Adipose tissue (tissue), 3 donors: ENCODE data around the gene DCUN1D3. TPM values are rescaled to one million over a fixed set of nuclear protein-coding genes. Genes with fewer than 3 reads are reported as not detected.
"Not testable (repeated sequence)": the region's sequence is repeated elsewhere in the genome, so short reads cannot be mapped to it uniquely, and the experiment has no call there.

Experiments used
- H3K27ac ChIP-seq: one replicate; pipeline ENCODE4 v1.5.1; 2013; ENCODE audit warnings: low read depth, low read length
- whole genome bisulfite sequencing, 3 donors: extraction: QIAGEN DNeasy Blood & Tissue Kit; methylation state at CpG; one replicate each; pipeline ENCODE4 v1.1.7; 2013; 5-methylcytosine and 5-hydroxymethylcytosine counted together
- polyA plus RNA-seq, 3 donors: library from polyadenylated mRNA; stranded (reverse); fragments of 200-250 nt; gene quantifications; one replicate each; pipeline ENCODE4 v1.2.3, GENCODE V29; 2013
- donor health status: healthy with polysubstance abuse.
- donor health status: Bipolar disorder and iron deficiency.
- donor health status: healthy.

DCUN1D3 gene, protein sequence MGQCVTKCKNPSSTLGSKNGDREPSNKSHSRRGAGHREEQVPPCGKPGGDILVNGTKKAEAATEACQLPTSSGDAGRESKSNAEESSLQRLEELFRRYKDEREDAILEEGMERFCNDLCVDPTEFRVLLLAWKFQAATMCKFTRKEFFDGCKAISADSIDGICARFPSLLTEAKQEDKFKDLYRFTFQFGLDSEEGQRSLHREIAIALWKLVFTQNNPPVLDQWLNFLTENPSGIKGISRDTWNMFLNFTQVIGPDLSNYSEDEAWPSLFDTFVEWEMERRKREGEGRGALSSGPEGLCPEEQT
- polyA plus RNA-seq: 10 to 100 TPM in 2 of 3 donors, 1 to 10 TPM in 1; 2.0 to 18.3 (median 18.3) TPM

DNA sequence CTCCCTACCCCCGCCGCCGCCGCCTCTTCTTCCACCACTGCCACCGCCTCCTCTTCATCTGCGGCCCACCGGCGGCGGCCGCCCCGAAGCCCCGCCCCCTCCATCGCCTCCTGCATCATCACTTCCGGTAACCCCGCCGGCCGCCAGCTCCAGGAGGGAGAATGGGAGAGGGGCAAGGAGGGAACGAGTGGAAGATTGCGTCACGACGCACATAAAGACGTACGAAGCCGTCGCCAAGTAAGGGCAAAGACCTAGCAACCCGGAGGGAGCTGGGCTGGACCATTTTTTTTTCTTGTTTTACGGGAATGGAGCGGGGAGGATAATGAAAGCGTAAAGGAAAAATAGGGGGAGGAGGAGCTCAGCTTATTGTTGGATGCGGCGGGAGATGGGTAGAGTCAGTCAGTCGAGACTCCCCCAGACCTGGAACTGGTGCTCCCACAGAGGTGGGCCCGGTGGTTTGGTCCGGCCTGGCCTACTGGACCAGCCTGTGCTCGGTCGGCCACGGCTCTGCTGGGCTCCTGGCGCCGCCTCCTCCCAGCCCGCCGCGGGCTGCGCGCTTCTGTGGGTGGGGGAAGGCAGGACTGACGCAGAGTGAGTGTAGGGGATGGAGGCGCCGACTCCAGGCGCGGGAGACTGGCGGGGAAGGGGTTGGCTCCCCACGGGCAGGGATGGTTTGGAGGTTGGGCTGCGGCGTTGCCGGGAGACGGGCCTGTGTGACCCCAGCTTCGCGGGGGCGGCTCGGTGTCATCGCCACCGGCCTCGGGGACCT lies at the start of gene DCUN1D3, which contains the start of gene LYRM1:
DCUN1D3 (minus strand) TSS at position 60 of the 769 bp plus-strand sequence. CDS start 37,820 bp downstream, outside the sequence.
LYRM1 (plus strand) TSS at position 473 of the 769 bp plus-strand sequence. CDS start 14,785 bp downstream, outside the sequence.
- peak within 1 kb of the TSS; percentile 80 for H3K27ac ChIP-seq
- WGBS, 3 donors: 0 to 1% (median 0%) methylated on average over 44 to 62 of the region's 62 CpGs

DNA sequence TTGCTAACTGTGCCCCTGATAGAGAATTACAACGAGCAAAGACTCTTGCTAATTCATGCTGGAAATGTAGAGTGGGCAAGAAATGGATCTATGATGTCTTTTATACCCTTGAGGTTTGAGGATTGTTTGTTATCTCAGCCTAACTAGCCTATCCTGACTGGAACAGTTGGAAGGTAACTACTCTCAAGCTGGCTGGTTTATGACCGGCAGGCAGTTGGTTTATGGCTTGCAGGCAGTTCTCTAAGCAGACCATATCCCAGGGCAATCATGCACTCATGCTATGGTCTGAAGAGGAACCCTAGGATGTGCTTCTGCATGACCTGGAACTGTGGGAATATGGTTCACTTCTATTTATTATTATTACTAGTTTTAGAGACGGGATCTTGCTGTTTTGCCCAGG lies 49.5 kb upstream of the DCUN1D3 start:
- H3K27ac ChIP-seq: no peak overlapping the region
- WGBS, 3 donors: 77 to 89% (median 87%) methylated on average over 3 of the region's 3 CpGs

DNA sequence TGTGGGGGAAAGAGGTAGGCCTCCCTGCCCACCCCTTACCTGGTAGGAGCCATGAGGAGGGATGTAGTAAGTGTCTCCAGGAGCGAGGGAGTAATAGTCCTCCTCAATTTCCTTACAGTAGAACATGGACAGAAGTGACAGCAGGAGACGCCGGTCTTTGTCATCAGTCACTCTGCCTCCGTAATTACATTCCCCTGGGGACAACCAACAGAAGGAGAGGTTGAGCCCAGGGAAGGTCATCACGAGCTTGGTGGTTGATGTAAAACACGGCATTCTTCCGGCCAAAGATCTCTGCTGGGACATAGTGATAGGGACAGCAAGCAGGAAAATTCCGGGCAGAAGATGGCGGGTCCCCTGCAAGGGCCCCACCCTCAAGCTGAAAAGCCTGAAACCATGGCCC lies 48.3 kb upstream of the DCUN1D3 start:
- H3K27ac ChIP-seq: no peak overlapping the region
- WGBS, 3 donors: 85 to 94% (median 87%) methylated on average over 9 of the region's 9 CpGs

DNA sequence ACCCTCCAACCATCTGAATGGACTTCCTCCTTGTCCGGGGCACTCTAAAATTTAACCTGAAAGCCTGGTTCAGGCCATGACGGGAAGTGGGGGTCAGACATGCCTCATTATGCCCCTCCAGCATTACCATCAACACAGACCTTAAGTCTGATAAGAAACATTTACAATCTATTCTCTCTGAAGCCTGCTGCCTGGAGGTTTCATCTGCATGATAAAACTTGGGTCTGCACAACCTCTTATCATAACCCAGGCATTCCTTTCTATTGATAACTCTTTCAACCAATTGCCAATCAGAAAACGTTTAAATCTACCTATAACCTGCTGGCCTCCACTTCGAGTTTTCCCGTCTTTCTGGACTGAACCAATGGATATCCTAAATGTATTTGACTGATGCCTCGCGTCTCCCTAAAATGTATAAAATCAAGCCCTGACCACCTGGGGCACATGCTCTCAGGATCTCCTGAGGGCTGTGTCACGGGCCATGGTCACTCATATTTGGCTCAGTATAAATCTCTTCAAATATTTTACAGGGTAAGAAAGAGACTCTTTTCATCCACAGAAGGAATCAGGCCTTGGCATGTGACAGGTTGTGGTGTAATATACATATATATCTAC lies 46.0 kb upstream of the DCUN1D3 start:
- H3K27ac ChIP-seq: no peak overlapping the region
- WGBS, 3 donors: 77 to 89% (median 88%) methylated on average over 8 of the region's 8 CpGs

DNA sequence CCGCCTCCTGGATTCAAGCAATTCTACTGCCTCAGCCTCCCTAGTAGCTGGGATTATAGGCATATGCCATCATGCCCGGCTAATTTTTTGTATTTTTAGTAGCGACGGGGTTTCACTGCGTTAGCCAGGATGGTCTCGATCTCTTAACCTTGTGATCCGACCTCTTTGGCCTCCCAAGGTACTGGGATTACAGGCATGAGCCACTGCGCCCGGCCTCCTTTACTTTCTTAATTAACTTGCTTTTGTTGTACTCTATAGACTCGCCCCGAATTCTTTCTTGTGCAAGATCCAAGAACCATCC lies 45.4 kb upstream of the DCUN1D3 start:
- WGBS, 3 donors: 89 to 97% (median 96%) methylated on average over 11 of the region's 11 CpGs
- not testable (repeated sequence) for H3K27ac ChIP-seq

DNA sequence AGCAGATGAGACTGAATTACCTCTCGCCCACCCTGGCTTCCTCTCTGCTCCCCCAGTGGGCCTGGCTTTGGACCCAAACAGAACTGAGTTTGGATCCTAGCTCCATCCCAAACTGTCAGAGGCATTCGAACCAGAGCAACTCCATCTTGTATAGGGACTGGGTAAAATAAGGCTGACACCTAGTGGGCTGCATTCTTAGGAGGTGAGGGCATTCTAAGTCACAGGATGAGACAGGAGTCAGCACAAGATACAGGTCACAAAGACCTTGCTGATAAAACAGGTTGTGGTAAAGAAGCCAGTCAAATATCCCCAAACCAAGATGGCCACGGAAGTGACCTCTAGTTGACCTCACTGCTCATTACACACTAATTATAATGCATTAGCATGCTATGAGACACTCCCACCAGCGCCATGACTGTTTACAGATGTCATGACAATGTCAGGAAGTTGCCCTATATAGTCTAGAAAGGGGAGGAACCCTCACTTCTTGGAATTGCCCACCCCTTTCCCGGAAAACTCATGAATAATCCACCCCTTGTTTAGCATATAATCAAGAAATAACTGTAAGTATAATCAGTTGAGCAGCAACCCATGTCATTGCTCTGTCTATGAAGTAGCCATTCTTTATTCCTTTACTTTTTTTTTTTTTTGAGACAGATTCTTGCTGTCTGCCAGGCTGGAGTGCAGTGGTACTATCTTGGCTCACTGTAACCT lies 44.9 kb upstream of the DCUN1D3 start:
- H3K27ac ChIP-seq: no peak overlapping the region
- 76 to 91% (median 85%) methylated on average over 5 of the region's 5 CpGs for WGBS, 3 donors

DNA sequence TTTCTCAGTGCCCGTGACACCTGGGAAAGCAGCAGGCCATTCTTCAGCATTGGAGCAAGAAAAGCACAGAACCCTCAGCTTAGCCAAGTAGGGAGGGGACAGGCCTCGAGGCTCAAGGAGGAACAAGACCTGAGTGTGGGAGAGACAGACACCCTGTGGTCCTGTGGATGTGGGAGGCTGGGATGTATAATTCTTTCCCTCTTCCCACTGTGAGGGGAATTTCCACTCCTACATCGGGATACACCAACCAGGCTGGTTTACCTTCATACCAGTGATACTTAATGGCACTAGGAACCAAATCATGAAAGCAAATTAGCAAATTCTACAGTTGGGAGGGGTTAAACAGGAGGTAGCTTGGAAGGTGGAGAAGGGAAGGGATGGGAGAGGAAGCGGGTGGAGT lies 42.1 kb upstream of the DCUN1D3 start:
- 69 to 84% (median 83%) methylated on average over 4 of the region's 4 CpGs for WGBS, 3 donors
- H3K27ac ChIP-seq: no peak overlapping the region

DNA sequence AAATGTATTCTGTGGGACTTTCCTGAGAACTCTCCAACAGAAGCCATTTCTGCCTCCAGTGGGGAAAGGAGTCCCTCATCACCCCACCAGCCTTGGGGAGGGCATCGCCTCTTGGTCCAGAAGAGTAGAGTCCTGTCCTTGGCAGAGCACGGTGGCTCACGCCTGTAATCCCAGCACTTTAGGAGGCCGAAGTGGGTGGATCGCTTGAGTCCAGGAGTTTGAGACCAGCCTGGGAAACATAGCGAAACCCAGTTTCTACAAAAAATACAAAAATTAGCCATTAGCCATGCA lies 41.4 kb upstream of the DCUN1D3 start:
- 95 to 99% (median 95%) methylated on average over 6 of the region's 6 CpGs for WGBS, 3 donors
- H3K27ac ChIP-seq: no peak overlapping the region

DNA sequence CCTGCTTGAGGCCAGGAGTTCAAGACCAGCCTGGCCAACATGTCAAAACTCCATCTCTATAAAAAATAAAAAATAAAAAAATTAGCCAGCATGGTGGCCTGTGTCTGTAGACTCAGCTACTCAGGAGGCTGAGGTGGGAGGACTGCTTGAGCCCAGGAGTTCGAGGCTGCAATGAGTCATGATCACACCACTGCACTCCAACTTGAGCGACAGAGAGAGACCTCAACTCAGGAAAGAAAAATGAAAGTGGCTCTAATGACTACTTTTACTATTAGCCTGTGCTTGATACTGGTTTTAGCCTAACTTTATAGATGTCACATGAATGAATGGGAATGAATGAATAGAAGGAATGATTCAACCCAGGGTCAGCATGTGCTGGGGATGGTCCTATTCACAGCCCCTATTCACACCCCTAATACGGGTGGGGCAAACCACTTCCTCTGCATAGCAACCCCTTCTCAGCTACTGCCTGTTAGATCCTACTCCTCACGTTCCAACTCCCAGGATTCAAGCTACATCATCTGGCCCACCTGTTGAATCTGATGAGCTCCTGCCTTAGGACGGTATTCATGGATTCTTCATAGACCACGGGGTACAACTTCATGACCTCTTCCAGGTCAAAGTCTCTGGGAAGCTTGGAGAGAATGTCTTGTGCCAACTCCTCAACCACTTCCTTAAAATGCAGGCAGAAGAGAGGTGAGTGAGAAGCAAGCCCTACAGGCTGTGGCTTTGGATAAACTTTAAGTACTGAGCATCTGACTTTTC lies 40.9 kb upstream of the DCUN1D3 start:
- 54 to 80% (median 62%) methylated on average over 6 of the region's 6 CpGs for WGBS, 3 donors
- no peak overlapping the region for H3K27ac ChIP-seq

DNA sequence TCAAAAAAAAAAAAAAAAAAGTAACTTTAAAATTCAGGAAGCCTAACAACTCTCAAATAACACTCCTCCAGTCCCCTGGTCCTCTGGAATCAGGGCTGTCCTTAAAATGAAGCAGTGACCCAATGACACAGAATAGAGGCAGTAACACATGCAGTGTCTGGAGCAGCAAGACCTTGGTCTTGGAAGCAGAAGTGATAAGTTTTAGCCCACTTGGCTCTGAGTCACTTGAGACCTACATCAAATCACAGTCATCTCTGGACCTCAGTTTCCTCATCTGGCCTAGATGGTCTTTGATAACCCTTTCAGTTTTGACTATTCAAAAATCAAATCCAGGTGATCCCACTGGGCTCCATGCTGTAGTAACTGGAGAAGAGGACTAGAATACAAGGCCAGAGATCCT lies 39.5 kb upstream of the DCUN1D3 start:
- H3K27ac ChIP-seq: no peak overlapping the region

DNA sequence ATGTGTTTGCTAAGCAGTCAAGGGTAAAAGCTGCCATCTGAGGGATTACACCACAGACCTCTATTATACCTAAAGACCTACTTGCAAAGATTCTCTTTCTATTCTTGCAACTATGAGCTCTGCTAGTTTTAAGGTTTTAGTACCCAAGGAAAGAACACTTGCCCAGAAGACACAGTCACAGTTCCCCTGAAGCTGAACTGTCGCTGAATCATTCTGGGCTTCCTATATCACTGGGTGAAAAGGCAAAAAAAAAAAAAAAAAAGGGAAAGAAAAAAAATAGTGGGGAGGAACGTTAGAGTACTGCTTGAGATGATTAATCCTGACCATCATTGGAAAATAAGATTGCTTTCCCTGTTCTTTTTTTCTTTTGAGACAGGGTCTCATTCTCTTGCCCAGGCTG lies 38.3 kb upstream of the DCUN1D3 start:
- H3K27ac ChIP-seq: no peak overlapping the region
- WGBS, 3 donors: 16 to 53% (median 24%) methylated on average over 2 of the region's 2 CpGs

DNA sequence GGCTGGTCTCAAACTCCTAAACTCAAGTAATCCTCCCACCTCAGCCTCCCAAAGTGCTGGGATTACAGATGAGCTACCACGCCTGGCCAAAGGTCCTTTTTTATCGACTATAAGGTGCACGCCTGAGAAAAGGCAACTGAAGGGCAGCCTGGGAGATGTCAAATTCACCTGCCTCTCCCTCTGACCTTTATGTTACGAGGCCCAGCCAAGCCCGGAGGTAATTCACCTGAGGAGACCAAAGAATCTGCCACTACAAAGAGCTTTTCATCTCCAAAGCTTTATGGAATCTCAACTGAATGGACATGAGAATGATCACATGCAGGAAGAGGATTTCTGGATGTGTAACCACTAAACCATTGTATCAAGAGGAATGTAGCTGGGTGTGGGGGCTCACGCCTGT lies 37.6 kb upstream of the DCUN1D3 start:
- WGBS, 3 donors: 50 to 91% (median 89%) methylated on average over 6 of the region's 6 CpGs
- H3K27ac ChIP-seq: no peak overlapping the region

DNA sequence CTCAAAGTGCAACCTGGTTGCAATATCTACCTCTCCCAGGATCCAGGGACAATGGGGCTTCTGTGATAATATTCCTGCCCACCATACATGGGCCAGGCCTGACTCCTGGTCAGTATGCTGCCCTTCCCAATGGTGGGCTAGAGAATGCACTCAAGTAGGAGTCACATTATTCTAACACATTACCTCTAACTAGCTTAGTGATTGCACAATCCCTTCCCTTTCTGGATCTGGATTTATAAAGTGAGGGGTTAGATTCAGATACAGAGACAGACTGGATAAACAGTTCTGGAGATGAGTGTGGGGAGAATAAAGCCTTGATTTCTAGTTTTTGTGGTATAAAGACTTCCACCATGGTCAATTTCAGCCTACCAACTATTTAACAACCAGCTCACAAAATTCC lies 33.4 kb upstream of the DCUN1D3 start:
- no peak overlapping the region for H3K27ac ChIP-seq

DNA sequence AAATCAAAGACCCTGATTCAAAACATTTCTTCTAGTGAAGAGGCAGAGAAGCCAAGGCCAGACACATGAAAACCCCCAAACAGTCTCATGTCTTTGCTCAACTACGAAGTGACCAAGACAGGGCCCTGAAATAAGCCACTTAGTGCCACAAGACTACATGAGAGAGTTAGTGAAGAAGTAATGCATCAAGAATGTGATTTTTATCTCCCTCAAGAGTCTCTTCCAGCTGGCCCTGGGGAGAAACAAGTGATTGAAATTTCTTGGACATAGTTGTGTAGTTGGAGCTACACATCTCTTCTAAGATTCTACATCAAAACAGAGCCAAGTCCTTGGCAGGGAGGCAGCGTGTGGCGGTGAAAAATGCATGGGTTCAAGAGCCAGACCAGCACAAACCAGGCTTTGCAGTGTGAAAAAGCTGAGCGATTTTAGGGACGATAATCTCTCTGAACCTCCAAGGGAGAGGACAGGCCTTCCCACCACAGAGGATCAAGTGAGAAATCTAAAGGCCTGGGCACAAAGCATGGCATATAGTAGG lies 31.0 kb upstream of the DCUN1D3 start:
- no peak overlapping the region for H3K27ac ChIP-seq
- WGBS, 3 donors: 69 to 92% (median 86%) methylated on average over 5 of the region's 5 CpGs

DNA sequence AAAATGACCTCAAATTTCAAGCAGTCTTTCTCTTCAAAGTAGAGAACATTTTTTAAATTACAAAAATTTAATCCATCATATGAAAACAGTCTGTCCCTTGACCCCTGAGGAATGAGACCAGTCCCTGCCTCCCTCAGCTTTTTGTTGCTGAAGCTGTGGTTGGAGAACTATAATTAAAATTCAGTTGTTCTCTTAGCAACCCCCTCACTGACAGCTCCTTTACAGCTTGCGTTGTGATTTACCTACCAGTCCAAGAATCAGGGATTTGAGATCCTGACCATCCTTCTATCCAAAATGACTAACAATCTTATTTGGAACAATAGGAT lies 30.2 kb upstream of the DCUN1D3 start:
- WGBS, 3 donors: 61 to 95% (median 68%) methylated on average over 1 of the region's 1 CpG
- H3K27ac ChIP-seq: no peak overlapping the region

DNA sequence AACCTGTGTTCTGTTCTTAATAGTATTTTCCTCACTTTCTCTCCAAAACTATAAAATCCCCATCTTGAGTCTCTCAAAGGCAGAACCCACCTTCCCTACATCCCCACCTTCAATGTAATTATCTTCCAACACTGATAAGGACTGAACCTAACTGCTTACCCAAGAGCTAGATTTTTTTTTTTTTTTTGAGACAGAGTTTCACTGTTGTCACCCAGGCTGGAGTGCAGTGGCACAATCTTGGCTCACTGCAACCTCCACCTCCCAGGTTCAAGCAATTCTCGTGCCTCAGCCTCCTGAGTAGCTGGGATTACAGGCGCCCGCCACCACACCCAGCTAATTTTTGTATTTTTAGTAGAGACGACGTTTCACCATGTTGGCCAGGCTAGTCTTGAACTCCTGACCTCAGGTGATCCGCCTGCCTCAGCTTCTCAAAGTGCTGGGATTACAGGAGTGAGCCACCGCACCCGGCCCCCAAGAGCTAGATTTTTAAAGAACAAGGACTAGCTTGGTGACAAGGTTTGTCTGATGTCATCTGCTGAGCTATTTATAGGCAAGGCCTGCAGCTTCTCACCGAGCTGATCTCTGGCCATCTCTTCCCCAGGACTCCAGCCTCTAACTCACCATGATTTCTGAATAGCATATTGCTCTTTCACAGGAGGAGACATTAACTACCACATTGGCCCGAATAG lies 29.7 kb upstream of the DCUN1D3 start:
- 72 to 74% (median 74%) methylated on average over 10 of the region's 10 CpGs for WGBS, 3 donors
- not testable (repeated sequence) for H3K27ac ChIP-seq

DNA sequence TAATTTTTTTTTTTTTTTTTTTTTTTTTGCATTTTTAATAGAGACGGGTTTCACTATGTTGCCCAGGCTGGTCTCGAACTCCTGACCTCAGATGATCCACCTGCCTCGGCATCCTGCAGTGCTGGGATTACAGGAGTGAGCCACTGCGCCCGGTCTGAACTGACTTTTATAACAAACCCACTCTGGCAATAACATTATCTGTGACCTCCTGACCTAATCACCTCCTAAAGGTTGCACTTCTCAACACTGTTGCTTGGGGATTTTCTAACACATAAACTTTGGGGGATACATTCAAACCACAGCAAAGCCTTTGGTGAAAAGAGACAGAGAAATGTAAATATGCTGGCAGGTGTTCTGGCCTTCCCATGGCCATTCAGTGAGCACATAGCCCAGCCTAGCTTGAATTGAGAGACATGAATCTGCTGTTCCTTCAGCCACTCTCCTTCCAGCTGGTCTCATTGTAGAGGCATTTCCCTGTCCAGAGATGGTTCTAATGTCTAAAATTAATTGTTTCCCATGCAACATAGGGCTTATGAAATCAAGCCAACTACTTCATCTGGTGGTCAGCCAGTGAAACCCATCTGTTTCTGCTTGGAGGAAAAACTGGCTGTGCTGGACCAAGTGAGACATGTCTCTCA lies 28.7 kb upstream of the DCUN1D3 start:
- 78 to 91% (median 82%) methylated on average over 3 to 5 of the region's 5 CpGs for WGBS, 3 donors
- no peak overlapping the region for H3K27ac ChIP-seq
